T-cell (primary cell): ENCODE measurements around the gene CDC45. TPM values are rescaled to one million over a fixed set of nuclear protein-coding genes. Genes with fewer than 3 reads are reported as not detected.
"Not testable (repeated sequence)": the region's sequence is repeated elsewhere in the genome, so short reads cannot be mapped to it uniquely, and the experiment has no call there.

ENCODE experiments used
- ATAC-seq, 4 experiments: fragments of 200-7000 bp in 3 of 4; fragments of 150-1000 bp in 1 of 4; cut with Tn5 transposase; replicated peaks in 1 of 4; 1 replicate in 3 of 4; 2 replicates in 1 of 4; pipeline ENCODE4 v1.10.0; 2021; ENCODE audit warnings: moderate library complexity in 3 of 4, mild to moderate bottlenecking in 2 of 4, moderate number of reproducible peaks in 1 of 4
- CTCF ChIA-PET, 2 donors: fragments of 300-600 bp; sonication (Branson Sonifier 250); formaldehyde crosslinking; loops; one replicate each; lab custom pipeline; 2022; ENCODE audit warnings: antibody characterized with exemption in 2 of 2; lab: Charles Lee
- POLR2A ChIA-PET, 2 donors: fragments of 300-600 bp; sonication (Branson Sonifier 250); formaldehyde crosslinking; loops; one replicate each; lab custom pipeline; 2022; ENCODE audit warnings: antibody characterized with exemption in 2 of 2; lab: Charles Lee
- DNase-seq, 35 experiments: peaks; one replicate each; pipeline versions ENCODE4 v3.0.0 to v3.0.0-alpha.2; 2013 to 2023
- H3K27ac ChIP-seq: one replicate; pipeline ENCODE4 v1.5.1; 2013; ENCODE audit warnings: low read length
- H3K27me3 ChIP-seq, 2 experiments: replicated peaks in 1 of 2; 1 replicate in 1 of 2; 2 replicates in 1 of 2; pipeline versions ENCODE4 v1.6.1 to v1.7.0; 2013; ENCODE audit warnings: low read length in 1 of 2, mixed read lengths in 1 of 2; ENCODE audit not compliant: control insufficient read depth in 2 of 2, insufficient read depth in 2 of 2; ENCODE audit errors: extremely low read depth in 1 of 2
- H3K36me3 ChIP-seq, 2 donors: 1 replicate in 1 of 2; 2 replicates in 1 of 2; pipeline versions ENCODE4 v1.6.1 to v1.7.0; 2013; ENCODE audit warnings: low read length in 1 of 2; ENCODE audit not compliant: control insufficient read depth in 2 of 2, insufficient read depth in 1 of 2; ENCODE audit errors: extremely low read depth in 1 of 2
- H3K4me1 ChIP-seq, 2 experiments: 1 replicate in 1 of 2; 2 replicates in 1 of 2; pipeline versions ENCODE4 v1.6.1 to v1.7.0; 2013; ENCODE audit warnings: low read length in 2 of 2, mixed read lengths in 1 of 2; ENCODE audit not compliant: insufficient read depth in 2 of 2, control insufficient read depth in 1 of 2; ENCODE audit errors: extremely low read depth in 1 of 2
- H3K4me3 ChIP-seq, 2 donors: 1 replicate in 1 of 2; 2 replicates in 1 of 2; pipeline versions ENCODE4 v1.5.1 to v1.7.0; 2013; ENCODE audit warnings: mild to moderate bottlenecking in 2 of 2, low read length in 1 of 2, moderate library complexity in 1 of 2; ENCODE audit not compliant: control insufficient read depth in 1 of 2; ENCODE audit errors: extremely low read depth in 1 of 2
- H3K9me3 ChIP-seq: 2 replicates; pipeline ENCODE4 v1.7.0; 2013
- H3K27ac Mint-ChIP-seq, 2 donors: one replicate each; pipeline ENCODE4 v1.8.0; 2020 to 2021; ENCODE audit warnings: mild to moderate bottlenecking in 2 of 2, mixed read lengths in 2 of 2
- H3K27me3 Mint-ChIP-seq, 2 donors: one replicate each; pipeline ENCODE4 v1.8.0; 2021 to 2022; ENCODE audit warnings: mixed read lengths in 2 of 2
- H3K36me3 Mint-ChIP-seq: one replicate; pipeline ENCODE4 v1.8.0; 2021; ENCODE audit warnings: mixed read lengths
- H3K4me1 Mint-ChIP-seq, 3 donors: one replicate each; pipeline ENCODE4 v1.8.0; 2020 to 2022; ENCODE audit warnings: mixed read lengths in 3 of 3, mild to moderate bottlenecking in 1 of 3
- H3K4me3 Mint-ChIP-seq, 3 donors: one replicate each; pipeline ENCODE4 v1.8.0; 2020 to 2022; ENCODE audit warnings: mild to moderate bottlenecking in 3 of 3, mixed read lengths in 3 of 3, moderate library complexity in 3 of 3
- H3K9me3 Mint-ChIP-seq, 3 donors: one replicate each; pipeline ENCODE4 v1.8.0; 2020 to 2022; ENCODE audit warnings: mixed read lengths in 3 of 3
- WGBS: methylation state at CpG from one replicate; pipeline ENCODE4 v1.1.5; 2013; ENCODE audit warnings: missing lambda C conversion rate; ENCODE audit not compliant: insufficient coverage; 5-methylcytosine and 5-hydroxymethylcytosine counted together
- total RNA-seq, 35 experiments: library from RNA in 6 of 35; stranded (reverse) in 6 of 35; fragments of 120-200 nt in 1 of 35; gene quantifications; one replicate each; pipeline versions ENCODE4 v1.2.1 to v1.2.4 and lab custom pipeline; 2013 to 2026

Gene CDC45
- total RNA-seq, 5 donors from 2014 or later (not counting 1 experiment from before 2014, with no cell fraction given), result 0.56 to 2.7 (median 2.2) TPM

- Histone ChIP-seq H3K9me3 (no peaks in the 10 kb centered on the region), H3K27ac (no peak overlapping the region), H3K27me3 (peaks cover 2 to 72% of the 10 kb centered on the region in 2 experiments), H3K4me3 (no peak overlapping the region), H3K36me3 (no peaks in the 10 kb centered on the region), H3K4me1 (peaks cover 0 to 21% of the 10 kb centered on the region in 2 experiments)
- H3K36me3 Mint-ChIP-seq, result no peaks in the 10 kb centered on the region
- H3K9me3 Mint-ChIP-seq, result no peaks in the 10 kb centered on the region
- H3K27ac Mint-ChIP-seq, result no peak overlapping the region
- ChIA-PET CTCF (no interaction called here), POLR2A (no interaction called here)
- H3K4me3 Mint-ChIP-seq, result peak overlapping the region in 1 of 3 donors; percentile 75
- DNase-seq (peak in 1 of 35 experiments; percentile 2), ATAC-seq (no peak)
- WGBS, result 79% methylated on average over 4 of the region's 7 CpGs
- H3K27me3 Mint-ChIP-seq, result peaks cover 15 to 40% of the 10 kb centered on the region in 2 donors
- peaks cover 5 to 17% (median 8%) of the 10 kb centered on the region in 3 donors for H3K4me1 Mint-ChIP-seq
Measured at GRCh38 chr22:19526702-19527111, 47.0 kb downstream of the CDC45 start.

- DNase-seq, result peak in 1 of 35 experiments; percentile 15
- H3K9me3 ChIP-seq, result no peaks in the 10 kb centered on the region
- peaks cover 0 to 21% of the 10 kb centered on the region in 2 experiments for H3K4me1 ChIP-seq
- no peak overlapping the region for H3K4me3 ChIP-seq
- H3K27me3 Mint-ChIP-seq, result peaks cover 15 to 40% of the 10 kb centered on the region in 2 donors
- peaks cover 2 to 66% of the 10 kb centered on the region in 2 experiments for H3K27me3 ChIP-seq
- ChIA-PET POLR2A (interaction anchor here (0.5 to 0.6 kb wide), 2 partner anchors 11 to 78 kb away, joined by 3 to 4 read pairs; no protein-coding TSS in a partner anchor), CTCF (no interaction called here)
- H3K4me1 Mint-ChIP-seq, result peaks cover 5 to 17% (median 8%) of the 10 kb centered on the region in 3 donors
- H3K4me3 Mint-ChIP-seq, result no peak overlapping the region
- WGBS, result 92% methylated on average over 5 of the region's 5 CpGs
- H3K36me3 Mint-ChIP-seq, result no peaks in the 10 kb centered on the region
- no peak overlapping the region for H3K27ac ChIP-seq
- no peaks in the 10 kb centered on the region for H3K9me3 Mint-ChIP-seq
- ATAC-seq, result no peak
- H3K27ac Mint-ChIP-seq, result no peak overlapping the region
- no peaks in the 10 kb centered on the region for H3K36me3 ChIP-seq
Measured at GRCh38 chr22:19527321-19527721, 47.6 kb downstream of the CDC45 start.

DNA sequence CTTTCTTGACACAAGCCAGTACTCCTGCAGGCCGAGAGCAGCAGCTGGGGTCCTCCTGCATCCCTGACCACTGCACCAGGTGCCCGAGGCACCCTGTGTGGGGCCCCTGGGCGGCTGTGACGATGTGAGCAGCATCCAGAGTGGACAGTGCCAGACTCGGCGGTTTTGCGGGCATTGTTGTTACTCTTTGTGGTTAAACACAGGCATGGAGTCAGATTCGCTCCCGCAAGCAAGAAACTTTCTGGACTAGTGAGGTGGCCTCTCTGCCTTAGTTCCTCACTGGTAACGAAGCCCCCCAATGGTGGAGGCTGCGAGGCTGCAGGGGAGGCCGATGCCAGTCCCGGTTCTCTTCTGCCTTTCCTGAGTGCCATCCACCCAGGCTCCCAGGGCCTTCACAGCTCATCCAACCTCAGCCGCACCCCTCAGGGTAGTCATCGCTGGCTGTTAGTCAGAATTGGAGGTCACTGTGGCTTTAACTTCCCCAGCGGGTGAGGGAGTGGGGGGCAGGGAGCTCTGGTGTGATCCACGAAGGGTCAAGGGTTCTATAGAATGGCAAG lies 48.2 kb downstream of the CDC45 start:
- Mint-ChIP-seq H3K27ac (no peak overlapping the region), H3K9me3 (no peaks in the 10 kb centered on the region), H3K27me3 (peaks cover 15 to 39% of the 10 kb centered on the region in 2 donors), H3K4me1 (peaks cover 5 to 15% (median 6%) of the 10 kb centered on the region in 3 donors), H3K36me3 (no peaks in the 10 kb centered on the region), H3K4me3 (no peak overlapping the region)
- Histone ChIP-seq H3K27ac (no peak overlapping the region), H3K4me1 (peaks cover 0 to 20% of the 10 kb centered on the region in 2 experiments), H3K36me3 (no peaks in the 10 kb centered on the region), H3K9me3 (no peaks in the 10 kb centered on the region), H3K27me3 (peaks cover 2 to 60% of the 10 kb centered on the region in 2 experiments), H3K4me3 (no peak overlapping the region)
- CTCF ChIA-PET, result no interaction called here
- WGBS, result 81% methylated on average over 10 of the region's 17 CpGs
- POLR2A ChIA-PET, result interaction anchor here in 1 of 2 donors (0.6 kb wide), 1 partner anchor 77 kb away, joined by 3 read pairs; no protein-coding TSS in a partner anchor
- no peak for ATAC-seq
- DNase-seq, result peak in 1 of 35 experiments; percentile 13

DNA sequence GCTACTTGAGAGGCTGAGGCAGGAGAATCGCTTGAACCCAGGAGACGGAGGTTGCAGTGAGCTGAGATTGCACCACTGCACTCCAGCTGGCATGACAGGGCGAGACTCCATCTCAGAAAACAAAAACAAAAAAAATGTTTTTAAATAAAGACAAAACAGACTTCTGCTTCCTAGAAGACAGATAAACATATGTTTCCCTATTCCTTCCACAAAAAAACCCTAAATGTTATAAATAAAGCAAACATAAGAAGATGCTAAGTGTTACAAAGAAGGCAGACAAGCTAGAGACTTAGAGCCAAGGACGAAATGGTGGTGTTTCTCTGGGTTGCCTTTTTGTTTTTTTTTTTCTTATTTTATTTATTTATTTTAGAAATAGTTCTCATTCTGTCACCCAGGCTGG lies 50.1 kb downstream of the CDC45 start:
- ChIA-PET POLR2A (no interaction called here), CTCF (no interaction called here)
- H3K36me3 ChIP-seq, result no peaks in the 10 kb centered on the region
- Mint-ChIP-seq H3K9me3 (no peaks in the 10 kb centered on the region), H3K27ac (no peak overlapping the region), H3K4me3 (no peak overlapping the region), H3K27me3 (peaks cover 13 to 33% of the 10 kb centered on the region in 2 donors), H3K36me3 (no peaks in the 10 kb centered on the region), H3K4me1 (peaks cover 3 to 6% (median 3%) of the 10 kb centered on the region in 3 donors)
- peaks cover 2 to 45% of the 10 kb centered on the region in 2 experiments for H3K27me3 ChIP-seq
- H3K27ac ChIP-seq, result no peak overlapping the region
- ATAC-seq, result no peak
- peaks cover 0 to 2% of the 10 kb centered on the region in 2 experiments for H3K4me1 ChIP-seq
- WGBS, result 92% methylated on average over 2 of the region's 4 CpGs
- DNase-seq, result no peak
- H3K9me3 ChIP-seq, result no peaks in the 10 kb centered on the region
- no peak overlapping the region for H3K4me3 ChIP-seq

DNA sequence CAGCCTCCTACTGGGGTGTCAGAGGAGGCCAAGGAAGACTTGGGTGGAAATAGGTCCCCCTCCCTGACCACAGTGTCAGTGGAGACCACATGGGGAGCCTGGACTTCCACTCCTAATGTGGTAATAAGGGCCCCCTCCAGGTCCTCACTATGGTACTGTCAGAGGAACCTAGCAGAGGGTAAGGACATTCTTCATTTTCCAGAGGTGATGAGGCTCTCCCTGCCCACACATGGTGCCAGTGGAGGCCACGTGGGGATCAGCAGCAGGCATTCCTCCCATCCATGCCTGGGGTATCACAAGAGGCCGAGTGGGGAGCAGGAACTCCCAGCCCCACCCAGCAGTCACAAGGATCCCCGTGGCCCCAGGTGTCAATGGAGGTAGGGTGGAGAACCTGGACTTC lies 51.0 kb downstream of the CDC45 start:
- H3K27me3 Mint-ChIP-seq, result peaks cover 8 to 24% of the 10 kb centered on the region in 2 donors
- CTCF ChIA-PET, result no interaction called here

DNA sequence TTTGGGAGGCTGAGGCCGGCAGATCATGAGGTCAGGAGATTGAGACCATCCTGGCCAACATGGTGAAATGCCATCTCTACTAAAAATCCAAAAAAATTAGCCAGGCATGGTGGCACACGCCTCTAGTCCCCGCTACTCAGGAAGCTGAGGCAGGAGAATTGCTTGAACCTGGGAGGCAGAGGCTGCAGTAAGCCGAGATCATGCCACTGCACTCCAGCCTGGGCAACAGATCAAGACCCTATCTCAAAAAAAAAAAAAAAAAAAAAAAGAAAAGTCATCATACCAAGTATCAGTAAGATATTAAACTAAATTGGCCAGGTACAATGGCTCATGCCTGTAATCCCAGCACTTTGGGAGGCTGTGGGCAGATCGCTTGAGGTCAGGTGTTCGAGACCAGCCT lies 51.6 kb downstream of the CDC45 start:
- DNase-seq, ATAC-seq, H3K4me1 ChIP-seq, CTCF ChIA-PET, H3K27ac Mint-ChIP-seq, POLR2A ChIA-PET, H3K4me3 ChIP-seq, H3K27ac ChIP-seq, H3K4me1 Mint-ChIP-seq, H3K4me3 Mint-ChIP-seq, H3K36me3 Mint-ChIP-seq, H3K9me3 Mint-ChIP-seq, H3K36me3 ChIP-seq, H3K9me3 ChIP-seq: not testable (repeated sequence)
- H3K27me3 ChIP-seq, result peaks cover 0 to 29% of the 10 kb centered on the region in 2 experiments
- WGBS, result 100% methylated on average over 5 of the region's 6 CpGs
- H3K27me3 Mint-ChIP-seq, result peaks cover 3 to 18% of the 10 kb centered on the region in 2 donors

More for the DNA sequence above, 51.0 kb downstream of the CDC45 start:
- no peaks in the 10 kb centered on the region for H3K36me3 Mint-ChIP-seq
- ATAC-seq (no peak), DNase-seq (no peak)
- no peak overlapping the region for H3K27ac Mint-ChIP-seq
- H3K4me1 Mint-ChIP-seq, result peaks cover 0 to 2% (median 0%) of the 10 kb centered on the region in 3 donors
- H3K9me3 Mint-ChIP-seq, result no peaks in the 10 kb centered on the region
- POLR2A ChIA-PET, result no interaction called here
- no peaks in the 10 kb centered on the region for H3K36me3 ChIP-seq
- H3K9me3 ChIP-seq, result no peaks in the 10 kb centered on the region
- H3K27ac ChIP-seq, result no peak overlapping the region
- H3K27me3 ChIP-seq, result peaks cover 0 to 35% of the 10 kb centered on the region in 2 experiments
- H3K4me3 ChIP-seq, result no peak overlapping the region
- no peak overlapping the region for H3K4me3 Mint-ChIP-seq
- no CpG with 5 or more reads among the region's 3 CpGs for WGBS
- no peaks in the 10 kb centered on the region for H3K4me1 ChIP-seq
